GM23338 (cell line): Measurements from ENCODE around the gene SLC36A1. TPM values are rescaled to one million over a fixed set of nuclear protein-coding genes. Genes with fewer than 3 reads are reported as not detected.

ENCODE experiments used
- ATAC-seq: fragments of 200-7000 bp; cut with Tn5 transposase; 3 replicates; pipeline ENCODE4 v1.9.1; 2020
- DNase-seq: peaks from one replicate; pipeline ENCODE4 v3.0.0-alpha.2; 2015; ENCODE audit warnings: low spot score
- H2AFZ ChIP-seq: fragments of 200-600 bp; sonication (generic); 2 replicates; pipeline ENCODE4 v1.8.0; 2016; ENCODE audit warnings: antibody characterized with exemption, mild to moderate bottlenecking, moderate library complexity
- H3F3A ChIP-seq: fragments of 200-600 bp; sonication (generic); replicated peaks from 2 replicates; pipeline ENCODE4 v1.8.0; 2017; ENCODE audit warnings: antibody characterized with exemption, mixed run types, low read depth
- H3K27ac ChIP-seq: fragments of 200-600 bp; sonication (generic); 2 replicates; pipeline ENCODE4 v1.6.1; 2016; ENCODE audit warnings: low read depth
- H3K27me3 ChIP-seq: fragments of 200-600 bp; sonication (generic); 2 replicates; pipeline ENCODE4 v1.8.0; 2016; ENCODE audit warnings: mild to moderate bottlenecking, mixed run types, moderate library complexity; ENCODE audit not compliant: insufficient read depth
- H3K36me3 ChIP-seq: fragments of 200-600 bp; sonication (generic); 2 replicates; pipeline ENCODE4 v1.8.0; 2016; ENCODE audit warnings: mild to moderate bottlenecking; ENCODE audit not compliant: insufficient read depth
- H3K4me1 ChIP-seq: fragments of 200-600 bp; sonication (generic); 2 replicates; pipeline ENCODE4 v1.8.0; 2016; ENCODE audit warnings: mild to moderate bottlenecking, moderate library complexity; ENCODE audit not compliant: insufficient read depth
- H3K4me2 ChIP-seq: fragments of 200-600 bp; sonication (generic); 2 replicates; pipeline ENCODE4 v1.7.1; 2017; ENCODE audit warnings: mixed run types
- H3K4me3 ChIP-seq: fragments of 200-600 bp; sonication (generic); 2 replicates; pipeline ENCODE4 v1.6.1; 2016; ENCODE audit warnings: mixed run types
- H3K79me2 ChIP-seq: fragments of 200-600 bp; sonication (generic); replicated peaks from 2 replicates; pipeline ENCODE4 v1.8.0; 2017; ENCODE audit warnings: mild to moderate bottlenecking; ENCODE audit not compliant: insufficient read depth
- H3K9me2 ChIP-seq: fragments of 200-600 bp; sonication (generic); 2 replicates; pipeline ENCODE4 v1.8.0; 2017; ENCODE audit not compliant: insufficient read depth
- H4K20me1 ChIP-seq: fragments of 200-600 bp; sonication (generic); replicated peaks from 2 replicates; pipeline ENCODE4 v1.8.0; 2017; ENCODE audit warnings: mild to moderate bottlenecking; ENCODE audit not compliant: insufficient read depth
- H3K27ac Mint-ChIP-seq: 2 replicates; pipeline ENCODE4 v1.8.0; 2020; ENCODE audit warnings: inconsistent platforms, mild to moderate bottlenecking, moderate library complexity, mixed read lengths
- H3K27me3 Mint-ChIP-seq: 3 replicates; pipeline ENCODE4 v1.8.0; 2022; ENCODE audit warnings: low read depth, mild to moderate bottlenecking, moderate library complexity, mixed read lengths, inconsistent platforms; ENCODE audit not compliant: insufficient read depth, poor library complexity
- H3K36me3 Mint-ChIP-seq: 3 replicates; pipeline ENCODE4 v1.8.0; 2021; ENCODE audit warnings: low read depth, mild to moderate bottlenecking, inconsistent platforms, moderate library complexity, mixed read lengths
- H3K4me1 Mint-ChIP-seq: 3 replicates; pipeline ENCODE4 v1.8.0; 2020; ENCODE audit warnings: mild to moderate bottlenecking, inconsistent platforms, mixed read lengths
- H3K4me3 Mint-ChIP-seq: 3 replicates; pipeline ENCODE4 v1.8.0; 2021; ENCODE audit warnings: moderate library complexity, mild to moderate bottlenecking, inconsistent platforms, mixed read lengths
- H3K9me3 Mint-ChIP-seq: 3 replicates; pipeline ENCODE4 v1.8.0; 2020; ENCODE audit warnings: moderate library complexity, mild to moderate bottlenecking, inconsistent platforms, mixed read lengths
- CREB1 ChIP-seq: fragments of 250-450 bp; sonication (Bioruptor Pico); IDR thresholded peaks from 2 replicates; pipeline ENCODE4 v1.5.0; 2020; ENCODE audit warnings: low read depth, mild to moderate bottlenecking, moderate library complexity
- EZH2 ChIP-seq: fragments of 200-600 bp; sonication (generic); IDR thresholded peaks from one replicate; pipeline ENCODE4 v1.8.0; 2017; ENCODE audit warnings: antibody characterized with exemption, mild to moderate bottlenecking, low read depth; ENCODE audit not compliant: unreplicated experiment
- EZH2phosphoT487 ChIP-seq: fragments of 200-600 bp; sonication (generic); IDR thresholded peaks from one replicate; pipeline ENCODE4 v1.8.1; 2018; ENCODE audit warnings: antibody characterized with exemption; ENCODE audit not compliant: unreplicated experiment
- JUNB ChIP-seq: IDR thresholded peaks from one replicate; pipeline ENCODE4 v1.6.1; 2016; ENCODE audit warnings: antibody characterized with exemption; ENCODE audit not compliant: unreplicated experiment
- NANOG ChIP-seq: IDR thresholded peaks from 2 replicates; pipeline ENCODE4 v1.6.1; 2016; ENCODE audit warnings: antibody characterized with exemption, borderline replicate concordance
- POLR2AphosphoS5 ChIP-seq: IDR thresholded peaks from 2 replicates; pipeline ENCODE4 v1.6.1; 2016; ENCODE audit warnings: antibody characterized with exemption, low read depth
- STAT1 ChIP-seq: IDR thresholded peaks from one replicate; pipeline ENCODE4 v1.6.1; 2016; ENCODE audit warnings: antibody characterized with exemption; ENCODE audit not compliant: unreplicated experiment
- ZNF114 ChIP-seq: fragments of 250-450 bp; sonication (Bioruptor Pico); IDR thresholded peaks from 2 replicates; pipeline ENCODE4 v1.5.0; 2020; ENCODE audit warnings: mild to moderate bottlenecking, moderate library complexity
- ZNF331 ChIP-seq: fragments of 250-450 bp; sonication (Bioruptor Pico); IDR thresholded peaks from 2 replicates; pipeline ENCODE4 v1.5.0; 2020; ENCODE audit warnings: low read depth, mild to moderate bottlenecking, moderate library complexity
- polyA plus RNA-seq: library from polyadenylated mRNA; unstranded; fragments of >200 nt; fragmentation: Nextera tagmentation; extraction: Ambion mirVana; gene quantifications from 2 replicates; pipeline ENCODE4 v1.2.1, GENCODE V29; 2016
- total RNA-seq: library from RNA; depleted of rRNA; stranded (reverse); fragments of >200 nt; shearing (Covaris generic); gene quantifications from 2 replicates; pipeline ENCODE4 v1.2.3, GENCODE V29; 2014
- TF ChIP-seq, protein P1 (sequence below): IDR thresholded peaks from one replicate; pipeline ENCODE4 v1.6.1; 2018; ENCODE audit warnings: antibody characterized with exemption; ENCODE audit not compliant: unreplicated experiment
- TF ChIP-seq, protein P2 (sequence below): IDR thresholded peaks from 2 replicates; pipeline ENCODE4 v1.6.1; 2016; ENCODE audit warnings: antibody characterized with exemption

Gene SLC36A1
- total and polyA plus RNA-seq, 2 experiments from 2014 or later: 5.2 to 10.4 TPM

DNA sequence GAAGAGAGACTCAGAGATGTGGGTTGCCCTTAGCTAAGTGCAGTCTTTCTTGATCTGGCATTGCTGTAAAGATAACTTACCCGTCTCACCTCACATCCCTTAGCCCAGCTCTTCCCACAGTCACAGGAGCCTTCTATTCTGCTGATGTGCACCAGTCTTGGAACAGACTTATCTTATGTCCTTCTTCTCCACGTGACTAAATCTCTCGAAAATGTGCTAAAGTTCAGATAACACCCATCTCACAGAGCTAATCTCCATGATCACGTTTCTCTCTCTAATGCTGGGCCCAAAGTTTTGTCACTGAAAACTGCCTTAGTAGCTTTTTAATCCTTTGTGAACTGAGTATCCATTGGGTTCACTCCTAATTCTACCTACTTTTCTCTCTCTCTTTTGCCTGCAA lies 16.7 kb downstream of the SLC36A1 start (continued):
- TF ChIP-seq, protein P1, sequence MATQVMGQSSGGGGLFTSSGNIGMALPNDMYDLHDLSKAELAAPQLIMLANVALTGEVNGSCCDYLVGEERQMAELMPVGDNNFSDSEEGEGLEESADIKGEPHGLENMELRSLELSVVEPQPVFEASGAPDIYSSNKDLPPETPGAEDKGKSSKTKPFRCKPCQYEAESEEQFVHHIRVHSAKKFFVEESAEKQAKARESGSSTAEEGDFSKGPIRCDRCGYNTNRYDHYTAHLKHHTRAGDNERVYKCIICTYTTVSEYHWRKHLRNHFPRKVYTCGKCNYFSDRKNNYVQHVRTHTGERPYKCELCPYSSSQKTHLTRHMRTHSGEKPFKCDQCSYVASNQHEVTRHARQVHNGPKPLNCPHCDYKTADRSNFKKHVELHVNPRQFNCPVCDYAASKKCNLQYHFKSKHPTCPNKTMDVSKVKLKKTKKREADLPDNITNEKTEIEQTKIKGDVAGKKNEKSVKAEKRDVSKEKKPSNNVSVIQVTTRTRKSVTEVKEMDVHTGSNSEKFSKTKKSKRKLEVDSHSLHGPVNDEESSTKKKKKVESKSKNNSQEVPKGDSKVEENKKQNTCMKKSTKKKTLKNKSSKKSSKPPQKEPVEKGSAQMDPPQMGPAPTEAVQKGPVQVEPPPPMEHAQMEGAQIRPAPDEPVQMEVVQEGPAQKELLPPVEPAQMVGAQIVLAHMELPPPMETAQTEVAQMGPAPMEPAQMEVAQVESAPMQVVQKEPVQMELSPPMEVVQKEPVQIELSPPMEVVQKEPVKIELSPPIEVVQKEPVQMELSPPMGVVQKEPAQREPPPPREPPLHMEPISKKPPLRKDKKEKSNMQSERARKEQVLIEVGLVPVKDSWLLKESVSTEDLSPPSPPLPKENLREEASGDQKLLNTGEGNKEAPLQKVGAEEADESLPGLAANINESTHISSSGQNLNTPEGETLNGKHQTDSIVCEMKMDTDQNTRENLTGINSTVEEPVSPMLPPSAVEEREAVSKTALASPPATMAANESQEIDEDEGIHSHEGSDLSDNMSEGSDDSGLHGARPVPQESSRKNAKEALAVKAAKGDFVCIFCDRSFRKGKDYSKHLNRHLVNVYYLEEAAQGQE: no peak
- TF ChIP-seq ZNF331 (CRISPR knock-in tag) (no peak), CREB1 (no peak), STAT1 (no peak), EZH2 (no peak), EZH2phosphoT487 (no peak)

DNA sequence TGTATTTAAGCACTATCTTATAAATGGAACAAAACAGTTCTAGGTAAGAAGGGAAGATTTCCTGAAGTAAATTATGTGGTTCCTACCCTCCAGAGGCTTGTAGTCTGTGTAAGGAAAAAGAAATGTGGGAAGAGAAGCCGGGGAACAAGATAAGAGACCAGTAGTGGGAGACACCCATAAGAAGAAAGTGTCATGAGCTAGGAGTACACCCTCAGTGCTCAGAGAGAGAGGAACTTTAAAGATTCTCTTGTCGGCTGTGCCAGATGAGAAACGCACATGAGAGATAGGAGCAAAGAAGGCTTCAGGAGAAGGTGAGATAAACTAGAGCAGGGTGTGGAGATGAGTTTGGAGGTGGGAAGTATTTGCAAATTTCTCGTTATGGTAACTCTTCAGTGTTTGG lies 18.1 kb downstream of the SLC36A1 start:
- Mint-ChIP-seq H3K4me3 (no peak overlapping the region), H3K27ac (no peak overlapping the region)
- DNase-seq: no peak

More for the DNA sequence above, 18.1 kb downstream of the SLC36A1 start:
- Histone ChIP-seq H3K9me2 (no peaks in the 10 kb centered on the region), H3K27ac (no peak overlapping the region), H4K20me1 (no peaks in the 10 kb centered on the region), H3K27me3 (no peaks in the 10 kb centered on the region), H3K4me3 (no peak overlapping the region), H3F3A (no peaks in the 10 kb centered on the region), H3K79me2 (no peaks in the 10 kb centered on the region), H3K4me1 (no peaks in the 10 kb centered on the region), H2AFZ (no peak overlapping the region), H3K36me3 (no peaks in the 10 kb centered on the region), H3K4me2 (no peak overlapping the region)
- no peaks in the 10 kb centered on the region for H3K9me3 Mint-ChIP-seq
- ATAC-seq: no peak
- H3K27me3 Mint-ChIP-seq: peaks cover 1% of the 10 kb centered on the region
- 0 out of 3 replicates have a peak, but pooled peaks cover 4% of the 10 kb centered on the region for H3K36me3 Mint-ChIP-seq
- no peaks in the 10 kb centered on the region for H3K4me1 Mint-ChIP-seq
- TF ChIP-seq CREB1 (no peak), JUNB (no peak), EZH2phosphoT487 (no peak), NANOG (no peak), ZNF331 (CRISPR knock-in tag) (no peak), POLR2AphosphoS5 (no peak), ZNF114 (CRISPR knock-in tag) (no peak)
- TF ChIP-seq, protein P2, sequence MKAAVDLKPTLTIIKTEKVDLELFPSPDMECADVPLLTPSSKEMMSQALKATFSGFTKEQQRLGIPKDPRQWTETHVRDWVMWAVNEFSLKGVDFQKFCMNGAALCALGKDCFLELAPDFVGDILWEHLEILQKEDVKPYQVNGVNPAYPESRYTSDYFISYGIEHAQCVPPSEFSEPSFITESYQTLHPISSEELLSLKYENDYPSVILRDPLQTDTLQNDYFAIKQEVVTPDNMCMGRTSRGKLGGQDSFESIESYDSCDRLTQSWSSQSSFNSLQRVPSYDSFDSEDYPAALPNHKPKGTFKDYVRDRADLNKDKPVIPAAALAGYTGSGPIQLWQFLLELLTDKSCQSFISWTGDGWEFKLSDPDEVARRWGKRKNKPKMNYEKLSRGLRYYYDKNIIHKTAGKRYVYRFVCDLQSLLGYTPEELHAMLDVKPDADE: no peak
- TF ChIP-seq, protein P1: no peak
